Activated CD4-positive, alpha-beta T cell treated with anti-CD3 and anti-CD28 coated beads, Interleukin-2, Interleukin-4, amounts not matched to agents 100 ng/mL and 50 ng/mL, durations not matched to agents 16 hours and 8 hours (primary cell): ENCODE data around the gene DLG1.

Experiments
- DNase-seq: peaks from one replicate; pipeline ENCODE4 v3.0.0-alpha.2; 2020; ENCODE audit warnings: low spot score

Gene DLG1

GRCh38 chr3:197028728-197029510, 269.5 kb downstream of the DLG1 start:
- no peak for DNase-seq

GRCh38 chr3:197027896-197028727, 270.3 kb downstream of the DLG1 start:
- no peak for DNase-seq

GRCh38 chr3:197027151-197027895, 271.1 kb downstream of the DLG1 start:
- no peak for DNase-seq

GRCh38 chr3:197026481-197026866, 271.9 kb downstream of the DLG1 start:
- DNase-seq = no peak

- DNase-seq = no peak
Measured at GRCh38 chr3:197025736-197026480, 272.5 kb downstream of the DLG1 start.

GRCh38 chr3:197024881-197025735, 273.3 kb downstream of the DLG1 start:
- no peak for DNase-seq

- no peak for DNase-seq
Measured at GRCh38 chr3:197023998-197024651, 274.3 kb downstream of the DLG1 start.

- no peak for DNase-seq
Measured at GRCh38 chr3:197023241-197023997, 275.0 kb downstream of the DLG1 start.

- no peak for DNase-seq
Measured at GRCh38 chr3:197022405-197023231, 275.8 kb downstream of the DLG1 start.

- no peak for DNase-seq
Measured at GRCh38 chr3:197021729-197022404, 276.5 kb downstream of the DLG1 start.

- DNase-seq = no peak
Measured at GRCh38 chr3:197021231-197021630, 277.2 kb downstream of the DLG1 start.

GRCh38 chr3:197019535-197019934, 278.9 kb downstream of the DLG1 start:
- DNase-seq = no peak

- DNase-seq = no peak
Measured at GRCh38 chr3:197019021-197019420, 279.4 kb downstream of the DLG1 start.

GRCh38 chr3:197017003-197017402, 281.4 kb downstream of the DLG1 start:
- no peak for DNase-seq

GRCh38 chr3:197015790-197016736, 282.3 kb downstream of the DLG1 start:
- DNase-seq = no peak

GRCh38 chr3:197014942-197015575, 283.4 kb downstream of the DLG1 start:
- no peak for DNase-seq
